Measurements from ENCODE around the gene PIEZO2.

Gene PIEZO2

GRCh38 chr18:11095211-11095610 lies 54.2 kb downstream of the PIEZO2 start:
- DNase-seq (ENCODE audit: low spot score), result no peak
- POLR2A ChIA-PET (ENCODE audit: low non-redundant PET), result no interaction called here

GRCh38 chr18:11091746-11092145 lies 57.6 kb downstream of the PIEZO2 start:
- POLR2A ChIA-PET (ENCODE audit: low non-redundant PET), result no interaction called here
- H3K27ac ChIP-seq, result no peak overlapping the region
- DNase-seq (ENCODE audit: low spot score), result no peak
- no peak for TF ChIP-seq CTCF (conservative IDR thresholded peaks at IDR 0.05; ENCODE audit: low read depth)
- CTCF ChIA-PET, result no interaction called here

More at GRCh38 chr18:11095211-11095610, 54.2 kb downstream of the PIEZO2 start:
- no peak overlapping the region for H3K27ac ChIP-seq
- CTCF ChIA-PET, result no interaction called here
- no peak for TF ChIP-seq CTCF (conservative IDR thresholded peaks at IDR 0.05; ENCODE audit: low read depth)

- ChIA-PET CTCF (no interaction called here), POLR2A (ENCODE audit: low non-redundant PET) (no interaction called here)
- no peak for TF ChIP-seq CTCF (conservative IDR thresholded peaks at IDR 0.05; ENCODE audit: low read depth)
- no peak for DNase-seq (ENCODE audit: low spot score)
- H3K27ac ChIP-seq, result no peak overlapping the region
These were observed 59.2 kb downstream of the PIEZO2 start for GRCh38 chr18:11089931-11090715.

- TF ChIP-seq CTCF (conservative IDR thresholded peaks at IDR 0.05; ENCODE audit: low read depth), result no peak
- no peak for DNase-seq (ENCODE audit: low spot score)
- ChIA-PET POLR2A (ENCODE audit: low non-redundant PET) (no interaction called here), CTCF (no interaction called here)
- H3K27ac ChIP-seq, result no peak overlapping the region
These were observed 68.3 kb downstream of the PIEZO2 start for GRCh38 chr18:11081009-11081532.

GRCh38 chr18:11078491-11078890 lies 70.9 kb downstream of the PIEZO2 start:
- no peak for TF ChIP-seq CTCF (conservative IDR thresholded peaks at IDR 0.05; ENCODE audit: low read depth)
- ChIA-PET POLR2A (ENCODE audit: low non-redundant PET) (no interaction called here), CTCF (no interaction called here)
- DNase-seq (ENCODE audit: low spot score), result no peak
- no peak overlapping the region for H3K27ac ChIP-seq

GRCh38 chr18:11077548-11078187 lies 71.7 kb downstream of the PIEZO2 start:
- CTCF ChIA-PET, result no interaction called here
- no peak for TF ChIP-seq CTCF (conservative IDR thresholded peaks at IDR 0.05; ENCODE audit: low read depth)
- POLR2A ChIA-PET (ENCODE audit: low non-redundant PET), result no interaction called here
- no peak overlapping the region for H3K27ac ChIP-seq
- no peak for DNase-seq (ENCODE audit: low spot score)
